HepG2 (cell line): ENCODE measurements around the gene VDAC1. TPM values are rescaled to one million over a fixed set of nuclear protein-coding genes. Genes with fewer than 3 reads are reported as not detected.

Source experiments
- ARNTL ChIP-seq: sonication (generic); formaldehyde crosslinking; IDR thresholded peaks from 2 replicates; pipeline ENCODE4 v1.4.0; 2020; ENCODE audit warnings: mild to moderate bottlenecking, missing genetic modification reagents
- ATAD3A ChIP-seq: sonication (generic); formaldehyde crosslinking; IDR thresholded peaks from 2 replicates; pipeline ENCODE4 v1.4.0; 2020; ENCODE audit warnings: missing genetic modification reagents
- CEBPZ ChIP-seq: IDR thresholded peaks from 2 replicates; pipeline ENCODE4 v1.6.1; 2012; ENCODE audit warnings: low read length, improper control_type of control experiment
- GATAD1 ChIP-seq: IDR thresholded peaks from 2 replicates; pipeline ENCODE4 v1.6.1; 2016; ENCODE audit warnings: missing genetic modification reagents, missing compliant biosample characterization
- PHF8 ChIP-seq: sonication (generic); formaldehyde crosslinking; IDR thresholded peaks from 2 replicates; pipeline ENCODE4 v1.5.0; 2020; ENCODE audit warnings: missing genetic modification reagents
- PTBP1 ChIP-seq: fragments of 200-400 bp; formaldehyde crosslinking; IDR thresholded peaks from 2 replicates; pipeline ENCODE4 v1.6.1; 2018; ENCODE audit warnings: low read length, low read depth; ENCODE audit not compliant: poor library complexity, severe bottlenecking
- STAT5B ChIP-seq: sonication (generic); formaldehyde crosslinking; IDR thresholded peaks from 2 replicates; pipeline ENCODE4 v1.4.0; 2020; ENCODE audit warnings: missing genetic modification reagents
- TBX3 ChIP-seq: fragments of 450-650 bp; IDR thresholded peaks from 2 replicates; pipeline ENCODE4 v1.6.1; 2017; ENCODE audit warnings: antibody characterized with exemption, mild to moderate bottlenecking, inconsistent platforms, borderline replicate concordance
- ZBTB10 ChIP-seq: sonication (generic); formaldehyde crosslinking; IDR thresholded peaks from 2 replicates; pipeline ENCODE4 v1.4.0; 2020; ENCODE audit warnings: missing genetic modification reagents, borderline replicate concordance
- ZNF350 ChIP-seq: sonication (generic); formaldehyde crosslinking; IDR thresholded peaks from 2 replicates; pipeline ENCODE4 v1.4.0; 2020; ENCODE audit warnings: mild to moderate bottlenecking, low read depth, missing genetic modification reagents, borderline replicate concordance
- ZNF460 ChIP-seq: sonication (generic); formaldehyde crosslinking; IDR thresholded peaks from 2 replicates; pipeline ENCODE4 v1.5.1; 2020; ENCODE audit warnings: missing genetic modification reagents, mild to moderate bottlenecking, borderline replicate concordance
- polyA plus RNA-seq, 8 experiments: library from polyadenylated mRNA; depleted of rRNA in 3 of 8; stranded (reverse) in 7 of 8; unstranded in 1 of 8; fragments of >200 nt; fragmentation: Illumina TruSeq in 4 of 8; extraction: Trizol in 4 of 8; gene quantifications; 2 replicates each; pipeline versions ENCODE4 v1.2.1 to v1.2.3, GENCODE V29; 2011 to 2016; ENCODE audit warnings: low read depth in 4 of 8, missing spikeins in 1 of 8, mixed read lengths in 1 of 8; ENCODE audit not compliant: insufficient read depth in 1 of 8
- total RNA-seq, 5 experiments: library from RNA; depleted of rRNA; stranded (reverse); fragments of >200 nt; fragmentation: Illumina TruSeq; extraction: Trizol; gene quantifications; 2 replicates each; pipeline ENCODE4 v1.2.3, GENCODE V29; 2016; ENCODE audit warnings: low read depth in 1 of 5
- TF ChIP-seq, protein P1 (sequence below): sonication (generic); formaldehyde crosslinking; IDR thresholded peaks from 2 replicates; pipeline ENCODE4 v1.4.0; 2020; ENCODE audit warnings: mild to moderate bottlenecking, missing genetic modification reagents
- TF ChIP-seq, protein P2 (sequence below): sonication (generic); formaldehyde crosslinking; IDR thresholded peaks from one replicate; pipeline ENCODE4 v1.5.1; 2020; ENCODE audit warnings: mild to moderate bottlenecking, missing genetic modification reagents; ENCODE audit errors: not compliant biosample characterization

The VDAC1 gene
- total and polyA plus RNA-seq, 2 of the 13 experiments (the other 11 are each of a cell fraction or from before 2014, with no cell fraction given): 112 to 380 TPM

GRCh38 chr5:134018154-134018985 is 13.6 kb upstream of the VDAC1 start (continued):
- TF ChIP-seq, protein P1, sequence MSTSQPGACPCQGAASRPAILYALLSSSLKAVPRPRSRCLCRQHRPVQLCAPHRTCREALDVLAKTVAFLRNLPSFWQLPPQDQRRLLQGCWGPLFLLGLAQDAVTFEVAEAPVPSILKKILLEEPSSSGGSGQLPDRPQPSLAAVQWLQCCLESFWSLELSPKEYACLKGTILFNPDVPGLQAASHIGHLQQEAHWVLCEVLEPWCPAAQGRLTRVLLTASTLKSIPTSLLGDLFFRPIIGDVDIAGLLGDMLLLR: peak; percentile 51; the same call in 1 of the 2 replicates
- no peak for TF ChIP-seq PTBP1
- no peak for TF ChIP-seq ZNF460 (CRISPR knock-in tag)
- TF ChIP-seq GATAD1 (CRISPR knock-in tag): no peak
- no peak for TF ChIP-seq ATAD3A (CRISPR knock-in tag)
- TF ChIP-seq PHF8: no peak
- no peak for TF ChIP-seq TBX3
- no peak for TF ChIP-seq ARNTL
- peak; percentile 45; the same call in 1 of the 2 replicates for TF ChIP-seq ZNF350 (CRISPR knock-in tag)
- TF ChIP-seq, protein P2, sequence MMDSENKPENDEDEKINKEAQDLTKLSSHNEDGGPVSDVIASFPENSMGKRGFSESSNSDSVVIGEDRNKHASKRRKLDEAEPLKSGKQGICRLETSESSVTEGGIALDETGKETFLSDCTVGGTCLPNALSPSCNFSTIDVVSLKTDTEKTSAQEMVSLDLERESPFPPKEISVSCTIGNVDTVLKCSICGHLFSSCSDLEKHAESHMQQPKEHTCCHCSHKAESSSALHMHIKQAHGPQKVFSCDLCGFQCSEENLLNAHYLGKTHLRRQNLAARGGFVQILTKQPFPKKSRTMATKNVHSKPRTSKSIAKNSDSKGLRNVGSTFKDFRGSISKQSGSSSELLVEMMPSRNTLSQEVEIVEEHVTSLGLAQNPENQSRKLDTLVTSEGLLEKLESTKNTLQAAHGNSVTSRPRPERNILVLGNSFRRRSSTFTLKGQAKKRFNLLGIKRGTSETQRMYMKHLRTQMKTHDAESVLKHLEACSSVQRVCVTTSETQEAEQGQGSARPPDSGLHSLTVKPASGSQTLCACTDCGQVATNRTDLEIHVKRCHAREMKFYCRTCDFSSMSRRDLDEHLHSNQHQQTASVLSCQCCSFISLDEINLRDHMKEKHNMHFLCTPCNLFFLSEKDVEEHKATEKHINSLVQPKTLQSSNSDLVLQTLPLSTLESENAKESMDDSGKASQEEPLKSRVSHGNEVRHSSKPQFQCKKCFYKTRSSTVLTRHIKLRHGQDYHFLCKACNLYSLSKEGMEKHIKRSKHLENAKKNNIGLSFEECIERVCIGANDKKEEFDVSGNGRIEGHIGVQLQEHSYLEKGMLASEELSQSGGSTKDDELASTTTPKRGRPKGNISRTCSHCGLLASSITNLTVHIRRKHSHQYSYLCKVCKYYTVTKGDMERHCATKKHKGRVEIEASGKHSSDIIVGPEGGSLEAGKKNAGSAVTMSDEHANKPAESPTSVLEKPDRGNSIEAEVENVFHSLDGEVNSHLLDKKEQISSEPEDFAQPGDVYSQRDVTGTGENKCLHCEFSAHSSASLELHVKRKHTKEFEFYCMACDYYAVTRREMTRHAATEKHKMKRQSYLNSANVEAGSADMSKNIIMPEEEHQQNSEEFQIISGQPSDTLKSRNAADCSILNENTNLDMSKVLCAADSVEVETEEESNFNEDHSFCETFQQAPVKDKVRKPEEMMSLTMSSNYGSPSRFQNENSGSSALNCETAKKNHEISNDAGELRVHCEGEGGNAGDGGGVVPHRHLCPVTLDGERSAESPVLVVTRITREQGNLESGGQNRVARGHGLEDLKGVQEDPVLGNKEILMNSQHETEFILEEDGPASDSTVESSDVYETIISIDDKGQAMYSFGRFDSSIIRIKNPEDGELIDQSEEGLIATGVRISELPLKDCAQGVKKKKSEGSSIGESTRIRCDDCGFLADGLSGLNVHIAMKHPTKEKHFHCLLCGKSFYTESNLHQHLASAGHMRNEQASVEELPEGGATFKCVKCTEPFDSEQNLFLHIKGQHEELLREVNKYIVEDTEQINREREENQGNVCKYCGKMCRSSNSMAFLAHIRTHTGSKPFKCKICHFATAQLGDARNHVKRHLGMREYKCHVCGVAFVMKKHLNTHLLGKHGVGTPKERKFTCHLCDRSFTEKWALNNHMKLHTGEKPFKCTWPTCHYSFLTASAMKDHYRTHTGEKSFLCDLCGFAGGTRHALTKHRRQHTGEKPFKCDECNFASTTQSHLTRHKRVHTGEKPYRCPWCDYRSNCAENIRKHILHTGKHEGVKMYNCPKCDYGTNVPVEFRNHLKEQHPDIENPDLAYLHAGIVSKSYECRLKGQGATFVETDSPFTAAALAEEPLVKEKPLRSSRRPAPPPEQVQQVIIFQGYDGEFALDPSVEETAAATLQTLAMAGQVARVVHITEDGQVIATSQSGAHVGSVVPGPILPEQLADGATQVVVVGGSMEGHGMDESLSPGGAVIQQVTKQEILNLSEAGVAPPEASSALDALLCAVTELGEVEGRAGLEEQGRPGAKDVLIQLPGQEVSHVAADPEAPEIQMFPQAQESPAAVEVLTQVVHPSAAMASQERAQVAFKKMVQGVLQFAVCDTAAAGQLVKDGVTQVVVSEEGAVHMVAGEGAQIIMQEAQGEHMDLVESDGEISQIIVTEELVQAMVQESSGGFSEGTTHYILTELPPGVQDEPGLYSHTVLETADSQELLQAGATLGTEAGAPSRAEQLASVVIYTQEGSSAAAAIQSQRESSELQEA (CRISPR knock-in tag): no peak
- TF ChIP-seq STAT5B: 0 out of 2 replicates have a peak, but pooled peaks have one; percentile 49
- TF ChIP-seq ZBTB10 (CRISPR knock-in tag): no peak; the same call in 1 of the 2 replicates
- TF ChIP-seq CEBPZ: no peak
